ENCODE results near the gene CDC42BPA.

GRCh38 chr1:227038401-227038800, 279.9 kb downstream of the CDC42BPA start:
- TF ChIP-seq CTCF (IDR thresholded peaks at IDR 0.05) = no peak
- no peak for TF ChIP-seq POLR2A (IDR thresholded peaks at IDR 0.05)

All from lower leg skin (tissue), 3 donors.